ENCODE results near the gene SFXN5. TPM values are rescaled to one million over a fixed set of nuclear protein-coding genes. Genes with fewer than 3 reads are reported as not detected.
A peak's percentile ranks its signal among the peaks of the same experiment; 100 is the strongest.

SFXN5 gene
- total RNA-seq, 1 donor from 2014 or later, result 9.3 TPM

DNA sequence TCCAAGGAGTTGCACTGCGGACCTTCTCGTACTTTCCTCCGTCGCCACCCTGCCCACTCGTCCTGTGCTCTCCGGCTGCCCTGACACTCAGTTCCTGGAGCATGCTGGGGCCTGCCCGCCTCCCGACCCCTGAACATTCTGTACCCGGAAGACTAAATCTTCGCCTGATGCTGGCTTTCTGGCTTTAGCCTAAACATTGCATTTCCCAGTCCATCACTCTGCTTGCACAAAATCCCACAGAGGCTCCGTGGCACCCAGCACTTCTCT is 550 bp upstream of the SFXN5 start:
- no peak for DNase-seq (ENCODE audit: low spot score in 2 of 2)
- intact Hi-C loops (cut with DNase I), result loop anchor here (5.0 kb wide), 3 partner anchors 105 to 665 kb away; partner anchors contain the start of genes EXOC6B and TPRKB
- TF ChIP-seq, protein P1, sequence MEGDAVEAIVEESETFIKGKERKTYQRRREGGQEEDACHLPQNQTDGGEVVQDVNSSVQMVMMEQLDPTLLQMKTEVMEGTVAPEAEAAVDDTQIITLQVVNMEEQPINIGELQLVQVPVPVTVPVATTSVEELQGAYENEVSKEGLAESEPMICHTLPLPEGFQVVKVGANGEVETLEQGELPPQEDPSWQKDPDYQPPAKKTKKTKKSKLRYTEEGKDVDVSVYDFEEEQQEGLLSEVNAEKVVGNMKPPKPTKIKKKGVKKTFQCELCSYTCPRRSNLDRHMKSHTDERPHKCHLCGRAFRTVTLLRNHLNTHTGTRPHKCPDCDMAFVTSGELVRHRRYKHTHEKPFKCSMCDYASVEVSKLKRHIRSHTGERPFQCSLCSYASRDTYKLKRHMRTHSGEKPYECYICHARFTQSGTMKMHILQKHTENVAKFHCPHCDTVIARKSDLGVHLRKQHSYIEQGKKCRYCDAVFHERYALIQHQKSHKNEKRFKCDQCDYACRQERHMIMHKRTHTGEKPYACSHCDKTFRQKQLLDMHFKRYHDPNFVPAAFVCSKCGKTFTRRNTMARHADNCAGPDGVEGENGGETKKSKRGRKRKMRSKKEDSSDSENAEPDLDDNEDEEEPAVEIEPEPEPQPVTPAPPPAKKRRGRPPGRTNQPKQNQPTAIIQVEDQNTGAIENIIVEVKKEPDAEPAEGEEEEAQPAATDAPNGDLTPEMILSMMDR (IDR thresholded peaks at IDR 0.05), result no peak
- Histone ChIP-seq H3K4me1 (peaks cover 10 to 15% of the 10 kb centered on the region in 2 donors), H3K9me3 (no peaks in the 10 kb centered on the region), H3K4me3 (peak overlapping the region; percentile 91 to 92), H3K27me3 (no peaks in the 10 kb centered on the region), H3K36me3 (peaks cover 18 to 22% of the 10 kb centered on the region in 2 donors), H3K27ac (peak overlapping the region; percentile 84 to 93)

DNA sequence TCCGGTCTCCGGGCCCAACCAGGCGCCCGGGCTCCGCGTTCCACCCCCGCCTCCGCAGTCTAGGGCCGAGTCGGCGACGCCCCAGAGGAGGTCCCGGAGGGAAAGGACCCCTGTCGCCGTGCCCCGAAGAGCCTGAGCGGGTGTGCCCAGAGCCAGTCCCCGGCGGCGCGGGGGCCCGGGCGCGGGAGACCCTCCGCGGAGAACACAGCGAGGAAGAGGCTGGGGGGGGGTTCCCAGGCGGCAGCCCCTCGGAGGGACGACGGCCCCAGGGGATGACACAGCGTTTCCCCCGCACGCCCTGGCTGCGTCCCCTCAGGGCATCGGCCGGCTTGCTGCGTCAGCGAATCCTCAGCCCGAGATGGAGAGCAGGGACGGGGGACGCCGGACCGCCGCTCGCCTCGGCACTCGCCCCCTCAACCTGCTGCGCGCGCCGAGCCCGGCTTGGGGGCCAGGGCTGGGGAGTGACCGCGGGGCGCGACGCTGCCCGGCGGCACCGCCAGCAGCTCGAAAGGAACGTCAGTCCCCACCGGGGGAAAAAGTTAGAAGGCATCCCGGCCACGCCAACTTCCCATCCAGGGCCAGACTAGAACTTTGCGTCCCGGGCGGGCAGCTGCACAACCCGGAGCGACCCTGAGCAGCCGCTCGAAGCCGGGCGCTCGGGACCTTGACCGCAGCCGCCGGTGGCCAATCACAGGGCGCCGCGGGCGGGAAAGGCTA is 711 bp downstream of the SFXN5 start:
- Histone ChIP-seq H3K36me3 (peaks cover 13 to 17% of the 10 kb centered on the region in 2 donors), H3K27ac (peak overlapping the region; percentile 84 to 93), H3K4me1 (peaks cover 10 to 15% of the 10 kb centered on the region in 2 donors), H3K4me3 (peak overlapping the region; percentile 91 to 92), H3K27me3 (no peaks in the 10 kb centered on the region), H3K9me3 (no peaks in the 10 kb centered on the region)
- intact Hi-C loops (cut with DNase I), result loop anchor here (1.0 to 5.0 kb wide), 10 partner anchors 18 to 666 kb away; partner anchors contain the start of genes EXOC6B, PRADC1, SMYD5 and SPR
- TF ChIP-seq, protein P1 (IDR thresholded peaks at IDR 0.05), result no peak
- DNase-seq (ENCODE audit: low spot score in 2 of 2), result no peak

DNA sequence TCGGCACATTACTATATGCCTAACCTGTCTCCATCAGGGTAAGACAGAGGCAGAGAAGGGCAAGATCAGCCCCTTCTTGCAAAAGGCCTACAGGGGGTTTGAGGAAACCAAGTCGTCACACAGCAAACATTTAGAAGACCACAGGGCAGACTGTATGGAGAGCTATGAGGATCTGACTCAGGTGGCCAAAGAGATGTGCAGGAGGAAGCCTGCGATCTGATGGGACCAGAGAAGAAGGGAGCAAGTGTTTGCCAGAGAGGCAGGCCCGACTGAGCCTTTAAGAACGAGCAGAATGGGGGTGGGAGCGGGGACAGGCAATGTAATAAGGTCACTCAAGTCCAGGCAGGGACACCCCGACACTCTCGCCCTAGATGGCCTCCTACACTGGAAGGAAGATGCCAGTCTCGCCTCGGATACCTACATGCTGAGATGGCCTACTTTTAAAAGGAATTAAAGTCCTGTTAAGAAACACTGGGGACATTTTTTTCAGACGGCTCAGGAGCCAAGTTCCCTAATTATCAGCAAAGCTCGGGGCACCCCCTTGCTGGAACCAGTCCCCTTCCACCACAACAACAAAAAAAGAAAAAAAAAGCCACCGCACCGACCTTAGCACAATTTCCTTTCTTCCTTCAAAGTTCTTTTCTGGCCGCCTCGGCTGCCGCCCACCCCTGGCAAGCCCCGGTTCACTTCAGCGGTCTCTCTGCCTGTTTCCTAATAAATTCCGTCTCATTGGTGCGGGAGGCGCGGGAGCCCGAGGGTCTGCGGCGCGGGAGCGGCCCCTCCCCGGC is 1.5 kb downstream of the SFXN5 start:
- Histone ChIP-seq H3K27me3 (no peaks in the 10 kb centered on the region), H3K27ac (peak overlapping the region; percentile 84 to 93), H3K9me3 (no peaks in the 10 kb centered on the region), H3K4me1 (peaks cover 10 to 15% of the 10 kb centered on the region in 2 donors), H3K36me3 (peaks cover 6 to 10% of the 10 kb centered on the region in 2 donors), H3K4me3 (peak overlapping the region; percentile 91 to 92)
- DNase-seq (ENCODE audit: low spot score in 2 of 2), result no peak
- TF ChIP-seq, protein P1 (IDR thresholded peaks at IDR 0.05), result no peak
- intact Hi-C loops (cut with DNase I), result loop anchor here (2.0 to 5.0 kb wide), 6 partner anchors 77 to 667 kb away; partner anchors contain the start of genes EXOC6B, PRADC1 and TPRKB

DNA sequence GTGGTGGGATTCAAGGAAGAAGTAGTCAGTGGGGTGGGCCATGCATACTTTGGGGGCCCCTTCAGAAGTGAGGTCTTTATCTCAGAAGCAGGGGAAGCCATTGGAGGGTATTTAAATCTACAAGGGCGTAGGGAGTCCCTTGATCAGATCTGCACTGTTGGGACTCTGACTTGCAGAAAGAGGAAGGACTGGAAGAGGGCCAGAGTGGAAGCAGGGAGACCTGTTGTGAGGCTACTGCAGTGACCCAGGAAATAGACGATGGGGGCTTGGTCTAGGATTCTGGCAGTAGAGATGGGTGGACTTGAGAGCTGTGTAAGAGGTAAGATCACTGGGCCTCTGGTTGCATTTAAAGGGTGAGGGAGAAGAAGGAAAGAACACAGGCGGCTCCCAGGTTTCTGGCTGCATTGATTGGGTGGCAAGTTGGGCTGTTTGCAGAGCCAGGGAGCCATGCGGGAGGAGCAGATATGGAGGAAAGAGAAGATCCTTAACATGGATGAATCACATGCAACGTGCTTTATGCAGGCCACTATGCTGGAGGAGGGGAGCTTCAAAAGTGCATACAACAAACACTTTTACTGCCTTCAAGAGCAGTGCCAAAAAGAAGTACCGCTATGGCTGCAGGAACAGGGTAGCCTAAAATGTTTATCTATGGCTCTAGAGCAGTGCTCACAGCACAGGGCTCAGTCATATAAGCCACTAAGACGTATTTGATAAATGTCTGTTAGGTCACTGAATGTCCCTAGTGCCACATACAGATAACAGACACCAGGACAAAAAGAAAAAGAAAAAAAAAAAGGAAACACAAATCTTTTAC is 2.3 kb downstream of the SFXN5 start:
- Histone ChIP-seq H3K4me3 (peak overlapping the region; percentile 91 to 92), H3K27ac (no peak overlapping the region), H3K9me3 (no peaks in the 10 kb centered on the region), H3K27me3 (no peaks in the 10 kb centered on the region), H3K36me3 (peaks cover 0 to 2% of the 10 kb centered on the region in 2 donors), H3K4me1 (peaks cover 10 to 18% of the 10 kb centered on the region in 2 donors)
- intact Hi-C loops (cut with DNase I), result no loop called here
- no peak for DNase-seq (ENCODE audit: low spot score in 2 of 2)
- TF ChIP-seq, protein P1 (IDR thresholded peaks at IDR 0.05), result no peak

DNA sequence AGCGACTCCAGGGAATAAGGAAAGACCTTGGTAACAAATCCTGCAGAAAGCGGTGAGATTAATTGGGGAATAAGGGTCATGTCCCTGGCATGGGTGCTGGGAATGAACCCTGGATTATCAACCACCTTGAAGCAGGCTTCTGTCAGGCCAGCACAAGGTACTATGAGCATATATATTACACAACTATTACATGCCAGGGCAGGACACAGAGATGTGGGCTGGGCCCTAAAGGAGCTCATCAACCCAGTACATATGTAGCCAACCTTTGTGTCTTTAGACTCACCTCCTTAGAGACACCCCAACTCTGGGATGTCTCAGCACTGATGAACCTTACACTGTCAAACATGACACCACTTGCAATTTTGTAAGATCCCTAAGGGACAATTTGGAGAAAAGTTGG is 3.4 kb downstream of the SFXN5 start:
- intact Hi-C loops (cut with DNase I), result no loop called here
- no peaks in the 10 kb centered on the region for H3K9me3 ChIP-seq
- no peak overlapping the region for H3K4me3 ChIP-seq
- no peak overlapping the region for H3K27ac ChIP-seq
- no peaks in the 10 kb centered on the region for H3K36me3 ChIP-seq
- TF ChIP-seq, protein P1 (IDR thresholded peaks at IDR 0.05), result no peak
- H3K4me1 ChIP-seq, result peaks cover 10 to 22% of the 10 kb centered on the region in 2 donors
- no peaks in the 10 kb centered on the region for H3K27me3 ChIP-seq
- no peak for DNase-seq (ENCODE audit: low spot score in 2 of 2)
